Measurements from ENCODE around the gene MAP3K13.
"Not testable (repeated sequence)": the region's sequence is repeated elsewhere in the genome, so short reads cannot be mapped to it uniquely, and the experiment has no call there.

MAP3K13 gene

GRCh38 chr3:185399737-185400667 lies 37.1 kb downstream of the MAP3K13 start:
- no peak for DNase-seq

GRCh38 chr3:185400866-185401265 lies 37.9 kb downstream of the MAP3K13 start:
- no peak for DNase-seq

GRCh38 chr3:185401319-185401955 lies 38.5 kb downstream of the MAP3K13 start:
- no peak for DNase-seq

GRCh38 chr3:185402561-185402960 lies 39.6 kb downstream of the MAP3K13 start:
- no peak for DNase-seq

- DNase-seq: no peak
Measured at GRCh38 chr3:185403002-185403401, 40.1 kb downstream of the MAP3K13 start.

GRCh38 chr3:185405243-185405642 lies 42.3 kb downstream of the MAP3K13 start:
- no peak for DNase-seq

GRCh38 chr3:185405664-185406063 lies 42.7 kb downstream of the MAP3K13 start:
- no peak for DNase-seq

- DNase-seq: no peak
Measured at GRCh38 chr3:185406121-185406620, 43.2 kb downstream of the MAP3K13 start.

- no peak for DNase-seq
Measured at GRCh38 chr3:185409957-185410356, 47.0 kb downstream of the MAP3K13 start.

- no peak for DNase-seq
Measured at GRCh38 chr3:185411133-185411532, 48.2 kb downstream of the MAP3K13 start.

- DNase-seq: no peak
Measured at GRCh38 chr3:185416513-185416912, 53.6 kb downstream of the MAP3K13 start.

GRCh38 chr3:185418561-185418977 lies 55.6 kb downstream of the MAP3K13 start:
- DNase-seq: not testable (repeated sequence)

- no peak for DNase-seq
Measured at GRCh38 chr3:185420762-185421161, 57.8 kb downstream of the MAP3K13 start.

GRCh38 chr3:185421577-185422232 lies 58.8 kb downstream of the MAP3K13 start:
- DNase-seq: no peak

- no peak for DNase-seq
Measured at GRCh38 chr3:185422677-185423076, 59.7 kb downstream of the MAP3K13 start.

GRCh38 chr3:185423178-185423577 lies 60.2 kb downstream of the MAP3K13 start:
- no peak for DNase-seq

GRCh38 chr3:185424435-185424834 lies 61.5 kb downstream of the MAP3K13 start:
- DNase-seq: no peak

- DNase-seq: no peak
Measured at GRCh38 chr3:185430375-185430774, 67.4 kb downstream of the MAP3K13 start.

- DNase-seq: no peak
Measured at GRCh38 chr3:185439745-185440466, 77.0 kb downstream of the MAP3K13 start.

- no peak for DNase-seq
Measured at GRCh38 chr3:185442031-185442430, 79.1 kb downstream of the MAP3K13 start.

- no peak for DNase-seq
Measured at GRCh38 chr3:185444329-185444728, 81.4 kb downstream of the MAP3K13 start.

- DNase-seq: no peak
Measured at GRCh38 chr3:185448107-185448506, 85.2 kb downstream of the MAP3K13 start.

- not testable (repeated sequence) for DNase-seq
Measured at GRCh38 chr3:185451432-185451831, 88.5 kb downstream of the MAP3K13 start.
